SIG-M5 treated with dmso at 0.1 percent for 504 hours (cell line): Measurements from ENCODE around the gene EMC9.

Source experiments
- DNase-seq: peaks from one replicate; lab custom pipeline; 2025; ENCODE audit not compliant: unreplicated experiment; lab: John Stamatoyannopoulos, UW

Gene EMC9, protein sequence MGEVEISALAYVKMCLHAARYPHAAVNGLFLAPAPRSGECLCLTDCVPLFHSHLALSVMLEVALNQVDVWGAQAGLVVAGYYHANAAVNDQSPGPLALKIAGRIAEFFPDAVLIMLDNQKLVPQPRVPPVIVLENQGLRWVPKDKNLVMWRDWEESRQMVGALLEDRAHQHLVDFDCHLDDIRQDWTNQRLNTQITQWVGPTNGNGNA

GRCh38 chr14:24141097-24141880 is at the start of gene EMC9:
Gene EMC9, minus strand, starts transcription at chr14:24141591. Its CDS starts 287 bp downstream, at chr14:24141304.
- DNase-seq, result peak; percentile 99

DNA sequence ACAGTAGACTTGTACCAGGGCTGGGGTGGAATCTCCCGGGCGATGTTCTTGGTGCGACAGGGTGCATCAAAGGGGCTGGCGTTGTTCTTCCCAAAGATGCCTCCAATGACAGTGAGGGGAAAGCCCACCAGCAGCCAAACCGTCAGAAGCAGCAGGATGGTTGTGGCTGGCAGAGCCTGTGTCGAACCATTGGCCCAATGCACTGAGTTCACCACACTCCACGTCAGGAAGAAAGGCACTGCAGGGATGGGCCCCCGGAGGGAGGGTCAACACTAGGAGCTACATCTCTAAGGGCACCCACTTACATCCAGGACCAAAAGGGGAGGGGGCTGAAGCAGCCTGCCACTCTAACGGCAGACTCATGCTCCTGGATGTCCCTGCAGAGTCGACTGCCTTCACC is 49.0 kb upstream of the EMC9 start:
- no peak for DNase-seq

GRCh38 chr14:24189460-24189859 is 48.1 kb upstream of the EMC9 start:
- no peak for DNase-seq

- DNase-seq, result no peak
These were observed 47.6 kb upstream of the EMC9 start for GRCh38 chr14:24189059-24189375.

DNA sequence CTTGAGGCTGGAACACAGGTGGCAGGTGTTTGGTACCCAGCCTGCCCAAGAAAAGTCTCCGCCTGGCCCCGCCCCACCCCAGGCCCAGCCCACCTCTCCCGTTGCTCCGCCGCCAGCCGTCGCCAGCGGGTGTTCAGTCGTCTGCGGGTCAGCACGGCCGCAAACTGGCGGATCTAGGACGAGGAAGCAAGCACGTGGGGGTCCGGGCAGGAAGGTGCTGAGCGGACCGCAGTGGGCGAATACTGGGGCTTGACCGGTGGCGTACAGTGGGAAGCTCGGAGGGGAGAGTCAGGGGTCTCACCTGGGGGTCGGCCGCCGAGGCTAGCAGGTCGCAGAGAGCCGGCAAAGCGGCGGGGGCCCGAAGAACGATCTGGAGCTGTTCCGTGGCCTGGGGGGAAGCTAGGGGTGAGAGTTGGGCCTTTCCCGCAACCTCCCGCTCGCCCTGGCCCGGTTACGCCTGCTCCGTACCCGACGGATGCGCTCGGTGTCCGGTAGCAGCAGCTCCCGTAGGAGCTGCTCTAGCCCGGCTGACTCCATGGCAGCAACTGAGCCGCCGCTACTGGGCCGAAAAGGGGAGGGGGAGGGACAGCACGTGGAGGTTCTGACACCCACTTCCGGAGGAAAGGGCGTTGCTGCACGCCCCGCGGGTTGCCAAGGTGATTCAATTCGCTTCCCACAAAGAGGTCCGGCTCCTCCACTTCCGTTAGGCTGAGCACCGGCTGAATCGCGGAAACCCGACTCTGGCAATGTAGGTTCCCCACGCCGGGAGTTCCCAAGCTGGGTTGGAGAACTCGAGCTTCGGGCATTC is 47.1 kb upstream of the EMC9 start, which contains the start of gene IPO4:
Gene IPO4, minus strand, starts transcription at position 566 of the 808 bp plus-strand sequence. Its CDS starts 29 bp downstream, at position 537.
- peak; percentile 97 for DNase-seq

DNA sequence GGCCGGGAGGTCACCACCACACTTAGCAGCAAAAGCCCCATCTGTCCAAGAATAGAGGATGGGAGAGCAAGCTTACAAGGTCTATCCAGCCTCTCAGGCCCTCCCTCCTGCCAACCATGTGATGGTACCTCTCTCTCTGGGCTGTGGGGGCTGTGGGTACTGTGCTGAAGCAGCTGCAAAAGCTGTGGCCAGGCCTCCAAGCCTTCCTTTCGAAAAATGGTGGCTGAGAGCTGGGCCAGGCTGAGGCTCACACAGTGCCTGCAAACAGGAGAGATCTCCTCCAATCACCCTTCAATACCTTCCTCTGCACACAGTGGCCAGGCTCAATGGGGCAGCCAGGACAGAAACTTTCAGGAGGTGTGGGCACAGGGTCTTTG is 46.1 kb upstream of the EMC9 start:
- no peak for DNase-seq

DNA sequence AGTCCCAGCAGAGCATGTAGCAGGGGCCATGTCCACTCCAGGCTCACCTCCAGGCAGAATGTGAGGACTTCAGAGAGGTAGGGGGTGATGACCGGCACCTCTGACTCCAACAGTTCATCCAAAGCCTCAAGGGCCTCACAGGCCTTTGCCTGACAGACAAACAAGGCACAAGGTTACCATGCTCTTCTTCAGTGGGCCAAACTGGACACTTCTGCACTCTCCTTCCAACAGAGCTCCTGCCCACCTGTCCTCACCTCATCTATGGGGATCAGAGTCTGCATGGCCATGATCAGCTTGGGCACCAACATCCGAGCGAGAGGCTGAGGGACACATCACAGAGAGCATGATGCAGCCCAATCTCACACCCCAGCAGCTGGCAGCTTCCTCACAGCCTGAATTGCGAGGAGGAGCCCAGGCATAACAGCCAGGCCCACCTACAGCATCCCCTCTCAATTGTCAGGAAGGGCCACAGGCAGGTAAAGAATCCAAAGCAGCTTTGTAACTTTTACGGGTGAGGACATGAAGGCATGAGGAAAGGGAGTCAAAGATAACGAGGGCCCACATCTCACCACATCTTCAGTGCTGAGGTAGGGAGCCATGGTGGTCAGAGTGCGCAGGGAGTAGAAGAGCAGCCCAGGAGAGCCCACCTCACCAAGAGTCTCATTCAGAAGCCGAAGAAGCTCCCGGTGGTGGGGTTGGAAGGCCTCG is 45.6 kb upstream of the EMC9 start:
- DNase-seq, result no peak

GRCh38 chr14:24185741-24186140 is 44.4 kb upstream of the EMC9 start:
- no peak for DNase-seq

DNA sequence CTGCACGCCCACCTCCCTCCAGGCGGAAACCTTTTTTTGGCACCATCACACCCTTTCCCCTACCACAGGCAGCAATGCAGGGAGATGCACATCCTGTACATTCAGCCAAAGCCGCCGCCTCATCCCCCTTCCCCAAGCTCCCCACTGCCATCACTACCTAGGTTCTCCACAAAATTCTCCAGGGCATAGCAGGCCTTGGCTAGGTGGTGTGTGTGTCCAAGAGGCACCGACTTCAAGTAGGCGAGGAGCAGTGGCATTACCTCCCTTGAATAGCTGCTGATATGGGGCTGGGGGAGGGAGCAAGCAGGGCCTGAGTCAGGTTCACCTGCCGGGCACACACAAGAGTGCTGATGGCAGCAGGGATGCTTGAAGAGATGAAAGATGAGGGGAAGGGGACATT is 43.6 kb upstream of the EMC9 start:
- DNase-seq, result no peak

GRCh38 chr14:24184104-24184970 is 42.9 kb upstream of the EMC9 start:
- no peak for DNase-seq

- no peak for DNase-seq
These were observed 41.7 kb upstream of the EMC9 start for GRCh38 chr14:24183014-24183481.

- DNase-seq, result no peak
These were observed 40.9 kb upstream of the EMC9 start for GRCh38 chr14:24182110-24182882.

- no peak for DNase-seq
These were observed 40.1 kb upstream of the EMC9 start for GRCh38 chr14:24181371-24182077.

GRCh38 chr14:24179961-24180796 is 38.8 kb upstream of the EMC9 start:
- no peak for DNase-seq

GRCh38 chr14:24179294-24179960 is 38.0 kb upstream of the EMC9 start:
- no peak for DNase-seq

DNA sequence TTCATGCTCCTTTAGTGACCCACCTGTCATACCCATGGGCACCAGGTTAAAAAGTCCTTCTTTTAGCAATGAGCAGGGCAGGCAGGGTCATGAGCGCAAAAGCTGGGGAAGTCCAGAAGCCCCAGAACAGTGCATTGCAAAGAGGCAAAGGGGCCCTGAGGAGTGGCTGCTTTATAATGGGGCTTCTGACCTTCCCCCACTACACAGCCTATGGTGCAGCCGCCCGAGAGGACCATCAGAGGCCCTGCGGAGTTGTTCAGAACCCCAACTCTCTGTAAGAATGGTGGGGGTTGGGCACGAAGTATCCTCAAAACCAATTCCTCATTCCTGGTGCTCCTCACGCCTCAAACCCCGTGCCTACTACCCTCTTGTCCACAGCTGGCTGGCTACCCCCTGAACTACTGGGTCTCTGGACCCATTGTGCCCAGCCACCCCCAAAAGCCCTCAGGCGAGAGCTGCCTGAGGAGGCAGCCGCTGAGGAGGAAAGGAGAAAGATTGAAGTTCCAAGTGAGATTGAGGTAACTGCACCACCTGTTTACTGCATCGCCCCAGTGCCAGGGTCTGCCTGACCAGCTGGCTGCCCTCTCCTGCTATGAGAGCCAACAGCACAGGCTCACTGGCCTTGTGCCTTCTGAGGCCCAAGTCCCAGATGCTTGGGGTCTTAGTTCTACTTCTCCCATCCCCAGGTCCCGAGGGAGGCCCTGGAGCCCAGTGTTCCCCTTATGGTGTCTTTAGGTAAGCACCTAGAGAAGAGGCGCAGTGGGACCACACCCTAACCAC is 37.2 kb upstream of the EMC9 start:
- no peak for DNase-seq

GRCh38 chr14:24177891-24178290 is 36.5 kb upstream of the EMC9 start:
- no peak for DNase-seq
